ENCODE measurements around the gene DPF1.

The DPF1 gene

GRCh38 chr19:38197937-38198704, 25.9 kb downstream of the DPF1 start:
- no peak for DNase-seq (ENCODE audit: low read depth)
- H3K4me3 ChIP-seq (replicated peaks; ENCODE audit: low read depth, low read length): no peak overlapping the region
- TF ChIP-seq, protein P1, sequence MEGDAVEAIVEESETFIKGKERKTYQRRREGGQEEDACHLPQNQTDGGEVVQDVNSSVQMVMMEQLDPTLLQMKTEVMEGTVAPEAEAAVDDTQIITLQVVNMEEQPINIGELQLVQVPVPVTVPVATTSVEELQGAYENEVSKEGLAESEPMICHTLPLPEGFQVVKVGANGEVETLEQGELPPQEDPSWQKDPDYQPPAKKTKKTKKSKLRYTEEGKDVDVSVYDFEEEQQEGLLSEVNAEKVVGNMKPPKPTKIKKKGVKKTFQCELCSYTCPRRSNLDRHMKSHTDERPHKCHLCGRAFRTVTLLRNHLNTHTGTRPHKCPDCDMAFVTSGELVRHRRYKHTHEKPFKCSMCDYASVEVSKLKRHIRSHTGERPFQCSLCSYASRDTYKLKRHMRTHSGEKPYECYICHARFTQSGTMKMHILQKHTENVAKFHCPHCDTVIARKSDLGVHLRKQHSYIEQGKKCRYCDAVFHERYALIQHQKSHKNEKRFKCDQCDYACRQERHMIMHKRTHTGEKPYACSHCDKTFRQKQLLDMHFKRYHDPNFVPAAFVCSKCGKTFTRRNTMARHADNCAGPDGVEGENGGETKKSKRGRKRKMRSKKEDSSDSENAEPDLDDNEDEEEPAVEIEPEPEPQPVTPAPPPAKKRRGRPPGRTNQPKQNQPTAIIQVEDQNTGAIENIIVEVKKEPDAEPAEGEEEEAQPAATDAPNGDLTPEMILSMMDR (IDR thresholded peaks at IDR 0.05; ENCODE audit: low read length, missing control alignments): no peak

DNA sequence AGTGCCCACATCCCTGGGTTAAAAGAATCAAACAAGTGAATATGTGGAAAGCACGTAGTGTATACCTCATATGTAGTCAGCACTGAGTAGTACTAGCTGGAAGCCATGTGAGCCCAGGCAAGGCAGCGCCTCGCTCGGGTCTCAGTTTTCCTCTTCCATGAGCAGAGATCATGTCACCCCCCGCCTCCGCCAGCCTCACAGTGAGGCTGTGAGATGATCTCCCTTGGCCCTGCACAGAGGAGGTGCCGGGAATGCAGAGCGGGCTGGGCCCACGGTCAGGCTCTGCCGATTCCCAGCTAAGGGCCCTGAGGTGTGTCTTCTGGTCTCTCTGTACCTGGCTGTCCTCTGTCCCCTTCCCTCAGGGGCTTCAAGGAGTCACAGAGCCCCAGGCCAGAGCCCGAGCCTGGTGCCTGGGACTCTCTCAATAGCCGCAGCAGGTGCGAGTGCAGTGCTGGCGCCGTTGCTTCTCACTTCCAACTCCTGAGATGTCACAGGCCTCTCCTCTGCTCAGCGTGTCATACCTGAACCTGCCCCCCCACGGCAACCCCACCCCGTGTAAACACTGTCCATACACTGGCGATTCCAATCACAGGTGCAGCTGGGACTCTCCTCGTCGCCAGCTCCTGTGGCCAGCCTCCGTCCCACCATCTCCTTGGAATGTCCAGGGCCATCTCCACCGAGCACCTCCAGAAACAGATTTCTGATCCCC, 26.9 kb downstream of the DPF1 start:
- no peak for DNase-seq (ENCODE audit: low read depth)
- no peak overlapping the region for H3K4me3 ChIP-seq (replicated peaks; ENCODE audit: low read depth, low read length)
- TF ChIP-seq, protein P1 (IDR thresholded peaks at IDR 0.05; ENCODE audit: low read length, missing control alignments): no peak

DNA sequence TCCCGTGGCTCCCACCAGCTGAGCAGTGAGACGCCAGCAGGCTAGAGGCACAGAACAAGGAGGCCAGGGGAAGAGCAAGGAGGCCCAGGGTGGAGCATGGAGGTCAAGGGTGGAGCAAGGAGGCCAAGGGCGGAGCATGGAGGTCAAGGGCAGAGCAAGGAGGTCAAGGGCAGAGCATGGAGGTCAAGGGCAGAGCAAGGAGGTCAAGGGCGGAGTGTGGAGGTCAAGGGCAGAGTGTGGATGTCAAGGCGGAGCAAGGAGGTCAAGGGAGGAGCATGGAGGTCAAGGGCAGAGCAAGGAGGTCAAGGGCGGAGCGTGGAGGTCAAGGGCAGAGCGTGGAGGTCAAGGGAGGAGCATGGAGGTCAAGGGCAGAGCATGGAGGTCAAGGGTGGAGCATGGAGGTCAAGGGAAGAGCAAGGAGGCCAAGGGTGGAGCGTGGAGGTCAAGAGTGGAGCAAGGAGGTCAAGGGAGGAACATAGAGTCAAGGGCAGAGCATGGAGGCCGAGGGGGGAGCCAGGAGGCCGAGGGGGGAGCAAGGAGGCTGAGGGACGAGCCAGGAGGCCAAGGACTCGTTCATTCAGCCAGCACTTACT, 27.7 kb downstream of the DPF1 start:
- TF ChIP-seq, protein P1 (IDR thresholded peaks at IDR 0.05; ENCODE audit: low read length, missing control alignments): no peak
- no peak for DNase-seq (ENCODE audit: low read depth)
- H3K4me3 ChIP-seq (replicated peaks; ENCODE audit: low read depth, low read length): no peak overlapping the region

DNA sequence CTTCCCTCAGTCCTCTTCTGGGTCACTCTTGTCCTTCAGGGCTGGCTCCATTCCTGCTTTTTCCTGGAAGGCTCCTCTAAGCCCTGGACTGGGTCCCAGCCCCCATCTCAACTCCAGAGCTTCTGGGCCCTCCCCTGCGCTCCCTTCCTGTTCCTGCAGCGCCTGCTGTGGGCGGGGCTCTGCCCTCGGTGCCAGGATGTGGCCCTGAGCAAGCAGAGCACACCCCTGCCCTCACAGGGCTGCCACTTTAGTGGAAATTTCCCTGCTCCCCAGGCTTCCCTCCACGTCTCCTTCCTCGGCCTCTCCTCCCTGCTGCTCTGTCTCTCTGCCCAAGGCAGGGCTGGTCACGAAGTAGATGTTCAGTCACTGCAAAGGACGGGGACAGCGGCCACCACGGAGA, 28.8 kb downstream of the DPF1 start:
- TF ChIP-seq, protein P1 (IDR thresholded peaks at IDR 0.05; ENCODE audit: low read length, missing control alignments): no peak
- DNase-seq (ENCODE audit: low read depth): no peak
- no peak overlapping the region for H3K4me3 ChIP-seq (replicated peaks; ENCODE audit: low read depth, low read length)

- TF ChIP-seq, protein P1 (IDR thresholded peaks at IDR 0.05; ENCODE audit: low read length, missing control alignments): no peak
Observed at GRCh38 chr19:38194061-38194701, 29.8 kb downstream of the DPF1 start.

DNA sequence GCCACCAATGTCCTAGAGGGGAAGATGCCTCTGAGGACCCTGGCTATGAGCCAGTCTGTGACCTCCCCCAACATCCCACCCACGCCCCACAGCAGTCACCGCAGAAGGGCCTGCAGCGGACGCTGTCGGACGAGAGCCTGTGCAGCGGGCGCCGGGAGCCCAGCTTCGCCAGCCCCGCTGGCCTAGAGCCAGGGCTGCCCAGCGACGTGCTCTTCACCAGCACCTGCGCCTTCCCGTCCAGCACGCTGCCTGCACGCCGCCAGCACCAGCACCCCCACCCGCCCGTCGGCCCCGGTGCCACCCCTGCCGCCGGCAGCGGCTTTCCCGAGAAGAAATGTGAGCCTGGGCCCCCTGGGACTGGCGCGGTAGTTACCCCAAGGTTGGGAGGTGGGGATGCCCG, 30.6 kb downstream of the DPF1 start:
- TF ChIP-seq, protein P1 (IDR thresholded peaks at IDR 0.05; ENCODE audit: low read length, missing control alignments): no peak
- no peak for DNase-seq (ENCODE audit: low read depth)
- H3K4me3 ChIP-seq (replicated peaks; ENCODE audit: low read depth, low read length): no peak overlapping the region

More at GRCh38 chr19:38194061-38194701, 29.8 kb downstream of the DPF1 start:
- no peak for DNase-seq (ENCODE audit: low read depth)
- H3K4me3 ChIP-seq (replicated peaks; ENCODE audit: low read depth, low read length): no peak overlapping the region
